ENCODE measurements around the gene BCAS1.

The BCAS1 gene

DNA sequence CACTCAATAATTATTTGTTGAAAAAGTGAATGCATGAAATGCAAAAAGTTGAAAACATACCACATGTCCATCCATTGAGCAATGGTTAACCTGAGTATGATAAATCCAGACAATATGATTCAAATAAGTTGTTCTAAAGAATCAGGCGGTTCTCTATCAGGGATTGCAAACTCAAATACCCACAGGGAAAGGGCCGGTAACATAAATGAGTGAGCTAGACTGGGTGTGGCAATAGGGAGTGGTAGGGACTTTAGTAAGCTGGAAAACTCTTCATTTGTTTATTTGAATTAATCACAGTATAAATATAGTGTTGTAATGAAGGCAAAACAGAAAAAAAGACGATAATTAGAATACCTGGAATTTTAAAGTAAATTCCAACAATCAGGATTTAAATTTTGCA is 106.3 kb downstream of the BCAS1 start:
- TF ChIP-seq, protein P1, sequence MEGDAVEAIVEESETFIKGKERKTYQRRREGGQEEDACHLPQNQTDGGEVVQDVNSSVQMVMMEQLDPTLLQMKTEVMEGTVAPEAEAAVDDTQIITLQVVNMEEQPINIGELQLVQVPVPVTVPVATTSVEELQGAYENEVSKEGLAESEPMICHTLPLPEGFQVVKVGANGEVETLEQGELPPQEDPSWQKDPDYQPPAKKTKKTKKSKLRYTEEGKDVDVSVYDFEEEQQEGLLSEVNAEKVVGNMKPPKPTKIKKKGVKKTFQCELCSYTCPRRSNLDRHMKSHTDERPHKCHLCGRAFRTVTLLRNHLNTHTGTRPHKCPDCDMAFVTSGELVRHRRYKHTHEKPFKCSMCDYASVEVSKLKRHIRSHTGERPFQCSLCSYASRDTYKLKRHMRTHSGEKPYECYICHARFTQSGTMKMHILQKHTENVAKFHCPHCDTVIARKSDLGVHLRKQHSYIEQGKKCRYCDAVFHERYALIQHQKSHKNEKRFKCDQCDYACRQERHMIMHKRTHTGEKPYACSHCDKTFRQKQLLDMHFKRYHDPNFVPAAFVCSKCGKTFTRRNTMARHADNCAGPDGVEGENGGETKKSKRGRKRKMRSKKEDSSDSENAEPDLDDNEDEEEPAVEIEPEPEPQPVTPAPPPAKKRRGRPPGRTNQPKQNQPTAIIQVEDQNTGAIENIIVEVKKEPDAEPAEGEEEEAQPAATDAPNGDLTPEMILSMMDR (IDR thresholded peaks at IDR 0.05), result no peak
- Histone ChIP-seq H3K27me3 (ENCODE audit: control insufficient read depth, insufficient read depth, low read length) (no peaks in the 10 kb centered on the region), H3K4me2 (ENCODE audit: low read length) (no peak overlapping the region), H3K4me3 (ENCODE audit: low read depth, low read length) (no peak overlapping the region), H3K79me2 (no peaks in the 10 kb centered on the region), H3K27ac (no peak overlapping the region), H3K4me1 (no peaks in the 10 kb centered on the region), H3K9me3 (ENCODE audit: control insufficient read depth, low read length) (no peaks in the 10 kb centered on the region), H3K36me3 (ENCODE audit: control insufficient read depth, insufficient read depth, low read length) (no peaks in the 10 kb centered on the region), H3K9ac (no peak overlapping the region), H2AFZ (no peak overlapping the region)

DNA sequence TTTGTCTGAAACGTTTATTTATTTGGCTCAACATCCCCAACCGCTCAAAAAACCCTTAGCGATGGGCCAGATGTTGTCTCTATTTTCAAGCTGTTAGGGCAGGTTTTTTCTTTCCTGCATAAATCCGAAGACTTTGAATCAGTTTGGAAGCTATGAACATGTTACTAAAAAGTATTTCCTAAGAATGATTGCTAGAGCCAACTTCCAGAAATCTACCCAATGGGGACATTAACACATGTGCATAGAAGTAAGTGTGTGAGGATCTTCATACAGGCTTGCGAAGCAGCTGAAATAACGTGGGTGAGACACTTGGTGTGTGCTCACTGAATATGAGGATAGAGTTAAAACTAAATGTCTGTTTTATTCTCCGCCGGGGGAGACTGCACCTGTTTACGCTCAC is 106.8 kb downstream of the BCAS1 start:
- TF ChIP-seq, protein P1 (IDR thresholded peaks at IDR 0.05), result no peak
- Histone ChIP-seq H3K27ac (no peak overlapping the region), H3K27me3 (ENCODE audit: control insufficient read depth, insufficient read depth, low read length) (no peaks in the 10 kb centered on the region), H3K9me3 (ENCODE audit: control insufficient read depth, low read length) (no peaks in the 10 kb centered on the region), H3K36me3 (ENCODE audit: control insufficient read depth, insufficient read depth, low read length) (no peaks in the 10 kb centered on the region), H3K4me3 (ENCODE audit: low read depth, low read length) (no peak overlapping the region), H3K79me2 (no peaks in the 10 kb centered on the region), H2AFZ (no peak overlapping the region), H3K4me1 (no peaks in the 10 kb centered on the region), H3K9ac (no peak overlapping the region), H3K4me2 (ENCODE audit: low read length) (no peak overlapping the region)

DNA sequence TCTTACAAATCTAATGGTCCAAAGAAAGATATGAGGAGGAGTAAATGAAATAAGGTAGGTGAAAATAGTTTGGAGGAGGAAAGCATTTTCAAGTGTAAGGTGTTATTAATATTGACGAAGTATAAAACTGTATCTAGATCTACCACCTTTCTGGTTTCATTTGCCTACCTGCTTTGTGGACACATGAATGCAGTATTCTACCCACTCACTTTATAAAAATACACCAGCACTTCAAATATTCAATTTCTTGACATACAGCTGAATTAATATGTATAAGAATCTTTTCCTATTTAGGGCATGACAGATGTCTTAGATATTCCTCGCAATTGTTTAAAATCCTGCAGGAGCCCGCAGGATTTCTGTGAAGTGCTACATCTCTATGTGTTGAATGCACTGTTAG is 108.0 kb downstream of the BCAS1 start:
- Histone ChIP-seq H3K27me3 (ENCODE audit: control insufficient read depth, insufficient read depth, low read length) (no peaks in the 10 kb centered on the region), H3K4me1 (no peaks in the 10 kb centered on the region), H3K9ac (no peak overlapping the region), H3K9me3 (ENCODE audit: control insufficient read depth, low read length) (no peaks in the 10 kb centered on the region), H3K4me2 (ENCODE audit: low read length) (no peak overlapping the region), H3K36me3 (ENCODE audit: control insufficient read depth, insufficient read depth, low read length) (no peaks in the 10 kb centered on the region), H2AFZ (no peak overlapping the region), H3K79me2 (no peaks in the 10 kb centered on the region), H3K27ac (no peak overlapping the region), H3K4me3 (ENCODE audit: low read depth, low read length) (no peak overlapping the region)
- TF ChIP-seq, protein P1 (IDR thresholded peaks at IDR 0.05), result no peak

DNA sequence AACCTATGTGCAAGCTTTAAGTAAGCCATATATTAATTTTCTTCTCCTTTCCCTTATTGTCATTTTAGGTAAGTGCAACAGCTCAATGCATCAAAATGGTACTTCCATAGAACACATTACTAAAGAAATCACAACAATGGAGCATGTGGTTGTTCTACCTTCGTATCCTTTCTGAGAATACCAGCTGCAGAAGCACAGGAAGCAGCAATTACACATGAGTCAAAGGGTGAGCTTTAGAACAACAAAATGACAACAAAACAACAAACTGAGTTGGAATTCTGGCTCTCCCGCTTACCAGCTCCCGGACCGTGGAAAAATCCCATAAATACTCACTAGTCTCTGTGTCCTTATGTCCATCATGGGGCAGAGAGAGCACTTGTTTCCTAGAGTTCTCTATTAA is 108.9 kb downstream of the BCAS1 start:
- H3K9ac ChIP-seq, result no peak overlapping the region
- H3K36me3 ChIP-seq (ENCODE audit: control insufficient read depth, insufficient read depth, low read length), result no peaks in the 10 kb centered on the region
- no peaks in the 10 kb centered on the region for H3K4me1 ChIP-seq
- no peaks in the 10 kb centered on the region for H3K79me2 ChIP-seq
- TF ChIP-seq, protein P1 (IDR thresholded peaks at IDR 0.05), result no peak
- H2AFZ ChIP-seq, result no peak overlapping the region
- H3K27me3 ChIP-seq (ENCODE audit: control insufficient read depth, insufficient read depth, low read length), result no peaks in the 10 kb centered on the region
- H3K9me3 ChIP-seq (ENCODE audit: control insufficient read depth, low read length), result no peaks in the 10 kb centered on the region
- no peak overlapping the region for H3K4me2 ChIP-seq (ENCODE audit: low read length)
- no peak overlapping the region for H3K27ac ChIP-seq
- no peak overlapping the region for H3K4me3 ChIP-seq (ENCODE audit: low read depth, low read length)

DNA sequence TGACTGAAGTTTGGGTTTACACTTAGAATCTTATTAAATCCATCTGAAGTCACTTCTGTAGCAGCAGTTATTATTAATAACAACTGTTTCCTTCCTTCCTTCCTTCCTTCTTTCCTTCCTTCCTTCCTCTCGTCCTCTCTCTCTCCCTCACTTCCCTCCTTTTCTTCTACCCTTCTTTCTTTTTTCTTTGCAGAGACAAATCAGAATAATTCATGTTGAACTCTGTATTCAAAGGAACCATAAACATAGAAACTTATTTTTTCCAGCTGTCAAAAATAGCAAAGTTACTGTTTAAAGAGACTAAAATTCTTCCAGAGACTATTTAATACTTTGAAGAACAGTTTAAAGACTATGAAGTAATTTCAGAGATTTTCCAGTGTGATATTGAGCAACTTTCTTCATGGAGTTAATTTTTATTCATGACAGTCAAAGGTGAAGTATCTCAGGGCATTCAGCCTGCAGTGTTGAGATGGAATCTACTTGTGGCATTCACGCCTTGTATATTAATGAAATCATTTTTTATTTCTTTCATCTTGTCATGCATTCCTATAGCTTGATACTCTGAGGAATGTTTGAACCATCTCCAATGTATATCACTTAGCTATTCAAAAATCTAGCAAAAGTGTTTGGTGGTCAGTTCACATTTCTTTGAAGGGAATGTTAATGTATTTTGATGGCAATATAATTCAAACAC is 109.7 kb downstream of the BCAS1 start:
- H3K27ac ChIP-seq, result no peak overlapping the region
- H3K4me1 ChIP-seq, result no peaks in the 10 kb centered on the region
- H2AFZ ChIP-seq, result no peak overlapping the region
- H3K9ac ChIP-seq, result no peak overlapping the region
- H3K4me3 ChIP-seq (ENCODE audit: low read depth, low read length), result no peak overlapping the region
- H3K79me2 ChIP-seq, result no peaks in the 10 kb centered on the region
- H3K4me2 ChIP-seq (ENCODE audit: low read length), result no peak overlapping the region
- no peaks in the 10 kb centered on the region for H3K9me3 ChIP-seq (ENCODE audit: control insufficient read depth, low read length)
- H3K36me3 ChIP-seq (ENCODE audit: control insufficient read depth, insufficient read depth, low read length), result no peaks in the 10 kb centered on the region
- TF ChIP-seq, protein P1 (IDR thresholded peaks at IDR 0.05), result no peak
- H3K27me3 ChIP-seq (ENCODE audit: control insufficient read depth, insufficient read depth, low read length), result no peaks in the 10 kb centered on the region

Measured in parathyroid adenoma (tissue), 2 donors.